Measurements from ENCODE around the gene PBX3.

PBX3 gene

GRCh38 chr9:125861405-125862058 lies 114.4 kb downstream of the PBX3 start:
- DNase-seq (ENCODE audit: low read depth) = no peak

GRCh38 chr9:125863923-125864322 lies 116.8 kb downstream of the PBX3 start:
- no peak overlapping the region for H3K4me3 ChIP-seq (ENCODE audit: low read depth, low read length)
- no peak for DNase-seq (ENCODE audit: low read depth)
- TF ChIP-seq CTCF (IDR thresholded peaks at IDR 0.05; ENCODE audit: insufficient read depth, low read depth, low read length, missing control alignments) = no peak

More at GRCh38 chr9:125861405-125862058, 114.4 kb downstream of the PBX3 start:
- no peak for TF ChIP-seq CTCF (IDR thresholded peaks at IDR 0.05; ENCODE audit: insufficient read depth, low read depth, low read length, missing control alignments)
- no peak overlapping the region for H3K4me3 ChIP-seq (ENCODE audit: low read depth, low read length)

- H3K4me3 ChIP-seq (ENCODE audit: low read depth, low read length) = no peak overlapping the region
- no peak for TF ChIP-seq CTCF (IDR thresholded peaks at IDR 0.05; ENCODE audit: insufficient read depth, low read depth, low read length, missing control alignments)
- no peak for DNase-seq (ENCODE audit: low read depth)
Measured at GRCh38 chr9:125867751-125868415, 120.7 kb downstream of the PBX3 start.

GRCh38 chr9:125878164-125878631 lies 131.0 kb downstream of the PBX3 start:
- no peak overlapping the region for H3K4me3 ChIP-seq (ENCODE audit: low read depth, low read length)
- no peak for TF ChIP-seq CTCF (IDR thresholded peaks at IDR 0.05; ENCODE audit: insufficient read depth, low read depth, low read length, missing control alignments)
- DNase-seq (ENCODE audit: low read depth) = no peak

- no peak for DNase-seq (ENCODE audit: low read depth)
- TF ChIP-seq CTCF (IDR thresholded peaks at IDR 0.05; ENCODE audit: insufficient read depth, low read depth, low read length, missing control alignments) = no peak
Measured at GRCh38 chr9:125881042-125881441, 133.9 kb downstream of the PBX3 start.

GRCh38 chr9:125883565-125884217 lies 136.5 kb downstream of the PBX3 start:
- no peak overlapping the region for H3K4me3 ChIP-seq (ENCODE audit: low read depth, low read length)
- TF ChIP-seq CTCF (IDR thresholded peaks at IDR 0.05; ENCODE audit: insufficient read depth, low read depth, low read length, missing control alignments) = no peak
- no peak for DNase-seq (ENCODE audit: low read depth)

More at GRCh38 chr9:125881042-125881441, 133.9 kb downstream of the PBX3 start:
- H3K4me3 ChIP-seq (ENCODE audit: low read depth, low read length) = no peak overlapping the region
